Measurements from ENCODE around the gene CYP4F12.

- TF ChIP-seq CTCF (conservative IDR thresholded peaks at IDR 0.05) (no peak), EZH2 (IDR thresholded peaks at IDR 0.05; ENCODE audit: low read depth) (no peak)
Measured at GRCh38 chr19:15623711-15624318, 49.1 kb upstream of the CYP4F12 start.

All from PC-9 (cell line).